K562 (cell line): ENCODE measurements around the gene BCORL1. TPM values are rescaled to one million over a fixed set of nuclear protein-coding genes. Genes with fewer than 3 reads are reported as not detected.

Experiments used
- BRF2 ChIP-seq: IDR thresholded peaks from 3 replicates; pipeline ENCODE4 v1.6.1; 2011; ENCODE audit warnings: borderline replicate concordance, mild to moderate bottlenecking; ENCODE audit not compliant: insufficient read length, insufficient read depth
- CREB3L1 ChIP-seq: fragments of 450-650 bp; IDR thresholded peaks from 2 replicates; pipeline ENCODE4 v1.6.1; 2014; ENCODE audit warnings: low read depth, mild to moderate bottlenecking, moderate library complexity, borderline replicate concordance
- EP400 ChIP-seq: fragments of 450-650 bp; IDR thresholded peaks from 2 replicates; pipeline ENCODE4 v1.6.1; 2017; ENCODE audit warnings: antibody characterized with exemption, mild to moderate bottlenecking, moderate library complexity
- EZH2 ChIP-seq: IDR thresholded peaks from 2 replicates; pipeline ENCODE4 v1.6.1; 2012; ENCODE audit warnings: low read depth, mild to moderate bottlenecking, inconsistent platforms, low read length, borderline replicate concordance
- JUNB ChIP-seq: fragments of 450-650 bp; formaldehyde crosslinking; conservative IDR thresholded peaks from 2 replicates; pipeline ENCODE4 v1.4.0; 2020; ENCODE audit warnings: mild to moderate bottlenecking
- KAT7 ChIP-seq: sonication (generic); formaldehyde crosslinking; IDR thresholded peaks from 2 replicates; pipeline ENCODE4 v1.8.0; 2022; ENCODE audit warnings: missing genetic modification reagents, mild to moderate bottlenecking, borderline replicate concordance
- NBN ChIP-seq: fragments of 450-650 bp; IDR thresholded peaks from 2 replicates; pipeline ENCODE4 v1.6.1; 2016; ENCODE audit warnings: low read depth, mild to moderate bottlenecking
- PBX2 ChIP-seq, 2 experiments: IDR thresholded peaks in 1 of 2; conservative IDR thresholded peaks in 1 of 2; 2 replicates each; pipeline ENCODE4 v1.6.1; 2016; ENCODE audit warnings: low read depth in 2 of 2, mild to moderate bottlenecking in 1 of 2, missing compliant biosample characterization in 1 of 2, missing genetic modification characterization in 1 of 2, moderate library complexity in 1 of 2
- PTRF ChIP-seq: fragments of 450-650 bp; IDR thresholded peaks from 2 replicates; pipeline ENCODE4 v1.6.1; 2016; ENCODE audit warnings: mild to moderate bottlenecking, missing genetic modification characterization, missing compliant biosample characterization
- SOX6 ChIP-seq: fragments of 450-650 bp; IDR thresholded peaks from 2 replicates; pipeline ENCODE4 v1.6.1; 2014; ENCODE audit warnings: mild to moderate bottlenecking
- TCF7L2 ChIP-seq: fragments of 150-350 bp; IDR thresholded peaks from 2 replicates; pipeline ENCODE4 v1.6.1; 2016; ENCODE audit warnings: low read depth, mild to moderate bottlenecking, low read length, moderate library complexity
- ZBTB7A ChIP-seq: IDR thresholded peaks from 2 replicates; pipeline ENCODE4 v1.6.1; 2011; ENCODE audit warnings: low read depth, mild to moderate bottlenecking, low read length, moderate library complexity, borderline replicate concordance; ENCODE audit not compliant: control insufficient read depth
- ZNF134 ChIP-seq: fragments of 250-450 bp; sonication (Bioruptor Pico); conservative IDR thresholded peaks from 2 replicates; pipeline ENCODE4 v1.4.0; 2020
- ZNF184 ChIP-seq: sonication (generic); formaldehyde crosslinking; IDR thresholded peaks from 2 replicates; pipeline ENCODE4 v1.5.0; 2020; ENCODE audit warnings: missing genetic modification reagents
- ZNF511 ChIP-seq: sonication (generic); formaldehyde crosslinking; IDR thresholded peaks from 2 replicates; pipeline ENCODE4 v1.8.0; 2022; ENCODE audit warnings: mild to moderate bottlenecking, missing genetic modification reagents
- ZNF583 ChIP-seq: fragments of 250-450 bp; sonication (Bioruptor Pico); IDR thresholded peaks from 2 replicates; pipeline ENCODE4 v1.4.0; 2020
- ZNF644 ChIP-seq: fragments of 200-800 bp; sonication (Bioruptor generic); IDR thresholded peaks from 2 replicates; pipeline ENCODE4 v1.6.1; 2016; ENCODE audit warnings: low read depth, missing genetic modification characterization, missing compliant biosample characterization
- polyA plus RNA-seq, 8 experiments: library from polyadenylated mRNA; depleted of rRNA in 4 of 8; stranded (reverse) in 5 of 8; unstranded in 3 of 8; fragments of >200 nt; fragmentation: Nextera tagmentation in 2 of 8; fragmentation: Illumina TruSeq in 1 of 8; extraction: Ambion mirVana in 2 of 8; extraction: Trizol in 1 of 8; gene quantifications; 2 replicates each; pipeline versions ENCODE4 v1.2.1 to v1.2.3, GENCODE V29; 2011 to 2014; ENCODE audit warnings: inconsistent platforms in 1 of 8, missing spikeins in 1 of 8
- total RNA-seq, 7 experiments: library from RNA; depleted of rRNA in 6 of 7; stranded (reverse); fragments of >200 nt in 6 of 7; fragmentation: Illumina TruSeq in 2 of 7; extraction: Trizol in 2 of 7; gene quantifications; 2 replicates each; pipeline versions ENCODE4 v1.2.1 to v1.2.3, GENCODE V29; 2011 to 2021; ENCODE audit warnings: low replicate concordance in 1 of 7

The BCORL1 gene
- total and polyA plus RNA-seq, 9 of the 15 experiments (the other 6 are each of a cell fraction or from before 2014, with no cell fraction given), result 0.48 to 29.6 (median 2.1) TPM

GRCh38 chrX:129982300-129983251, at the start of gene BCORL1 (continued):
- TF ChIP-seq ZNF184 (CRISPR knock-in tag) (no peak), PBX2 (CRISPR knock-in tag; IDR thresholded peaks at IDR 0.05; ENCODE audit: low read depth) (no peak), PBX2 (tag; conservative IDR thresholded peaks at IDR 0.05; ENCODE audit: low read depth) (no peak), ZNF134 (CRISPR knock-in tag) (no peak), KAT7 (CRISPR knock-in tag) (0 out of 2 replicates have a peak, but pooled peaks have one; percentile 15), JUNB (CRISPR knock-in tag) (no peak), ZBTB7A (peak; percentile 36; the same call in 1 of the 2 replicates), ZNF583 (CRISPR knock-in tag) (no peak), PTRF (no peak), NBN (no peak; the same call in 1 of the 2 replicates), CREB3L1 (no peak; the same call in 1 of the 2 replicates), ZNF644 (peak; percentile 65; the same call in 1 of the 2 replicates), TCF7L2 (no peak), EP400 (peak; percentile 73), SOX6 (0 out of 2 replicates have a peak, but pooled peaks have one; percentile 18), EZH2 (no peak), BRF2 (no peak), ZNF511 (CRISPR knock-in tag) (no peak)
